Measurements from ENCODE around the gene BOLA3. TPM values are rescaled to one million over a fixed set of nuclear protein-coding genes. Genes with fewer than 3 reads are reported as not detected.

Gene BOLA3
- total RNA-seq, 1 donor from 2014 or later, result 48.8 TPM

- H3K4me1 Mint-ChIP-seq (ENCODE audit: low read depth, unreplicated experiment), result no peaks in the 10 kb centered on the region
- Histone ChIP-seq H4K20me1 (ENCODE audit: insufficient read depth, low read length) (no peaks in the 10 kb centered on the region), H3K9me3 (ENCODE audit: insufficient read depth, low read depth, low read length) (no peaks in the 10 kb centered on the region), H3K4me3 (ENCODE audit: insufficient read depth, low read depth, low read length) (peak overlapping the region; percentile 79), H3K36me3 (ENCODE audit: insufficient read depth, low read length) (no peaks in the 10 kb centered on the region), H2AFZ (ENCODE audit: low read depth, low read length) (peak overlapping the region; percentile 94), H3K79me2 (ENCODE audit: insufficient read depth, low read length) (no peaks in the 10 kb centered on the region), H3K4me2 (ENCODE audit: low read length) (peak overlapping the region; percentile 80), H3K9ac (ENCODE audit: low read length) (peak overlapping the region; percentile 87), H3K4me1 (ENCODE audit: insufficient read depth, low read length) (peaks cover 3% of the 10 kb centered on the region), H3K27me3 (ENCODE audit: insufficient read depth, low read length) (no peaks in the 10 kb centered on the region), H3K27ac (ENCODE audit: low read depth, low read length) (peak overlapping the region; percentile 81)
- peak overlapping the region; percentile 91 for H3K27ac Mint-ChIP-seq (ENCODE audit: unreplicated experiment)
- FAIRE-seq (no peak), DNase-seq (ENCODE audit: low read depth) (peak; percentile 81)
- TF ChIP-seq, protein P1, sequence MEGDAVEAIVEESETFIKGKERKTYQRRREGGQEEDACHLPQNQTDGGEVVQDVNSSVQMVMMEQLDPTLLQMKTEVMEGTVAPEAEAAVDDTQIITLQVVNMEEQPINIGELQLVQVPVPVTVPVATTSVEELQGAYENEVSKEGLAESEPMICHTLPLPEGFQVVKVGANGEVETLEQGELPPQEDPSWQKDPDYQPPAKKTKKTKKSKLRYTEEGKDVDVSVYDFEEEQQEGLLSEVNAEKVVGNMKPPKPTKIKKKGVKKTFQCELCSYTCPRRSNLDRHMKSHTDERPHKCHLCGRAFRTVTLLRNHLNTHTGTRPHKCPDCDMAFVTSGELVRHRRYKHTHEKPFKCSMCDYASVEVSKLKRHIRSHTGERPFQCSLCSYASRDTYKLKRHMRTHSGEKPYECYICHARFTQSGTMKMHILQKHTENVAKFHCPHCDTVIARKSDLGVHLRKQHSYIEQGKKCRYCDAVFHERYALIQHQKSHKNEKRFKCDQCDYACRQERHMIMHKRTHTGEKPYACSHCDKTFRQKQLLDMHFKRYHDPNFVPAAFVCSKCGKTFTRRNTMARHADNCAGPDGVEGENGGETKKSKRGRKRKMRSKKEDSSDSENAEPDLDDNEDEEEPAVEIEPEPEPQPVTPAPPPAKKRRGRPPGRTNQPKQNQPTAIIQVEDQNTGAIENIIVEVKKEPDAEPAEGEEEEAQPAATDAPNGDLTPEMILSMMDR (IDR thresholded peaks at IDR 0.05; ENCODE audit: insufficient read depth, low read depth, low read length), result no peak
- no peak for TF ChIP-seq EZH2 (IDR thresholded peaks at IDR 0.05; ENCODE audit: insufficient read depth, low read length)
- peak overlapping the region; percentile 88 for H3K4me3 Mint-ChIP-seq (ENCODE audit: unreplicated experiment)
- no peaks in the 10 kb centered on the region for H3K36me3 Mint-ChIP-seq (ENCODE audit: low read depth, unreplicated experiment)
- H3K9me3 Mint-ChIP-seq (ENCODE audit: unreplicated experiment), result peaks cover 19% of the 10 kb centered on the region
- H3K27me3 Mint-ChIP-seq (ENCODE audit: low read depth, unreplicated experiment), result peaks cover 4% of the 10 kb centered on the region
Observed at GRCh38 chr2:74119912-74120825, 27.5 kb downstream of the BOLA3 start.

DNA sequence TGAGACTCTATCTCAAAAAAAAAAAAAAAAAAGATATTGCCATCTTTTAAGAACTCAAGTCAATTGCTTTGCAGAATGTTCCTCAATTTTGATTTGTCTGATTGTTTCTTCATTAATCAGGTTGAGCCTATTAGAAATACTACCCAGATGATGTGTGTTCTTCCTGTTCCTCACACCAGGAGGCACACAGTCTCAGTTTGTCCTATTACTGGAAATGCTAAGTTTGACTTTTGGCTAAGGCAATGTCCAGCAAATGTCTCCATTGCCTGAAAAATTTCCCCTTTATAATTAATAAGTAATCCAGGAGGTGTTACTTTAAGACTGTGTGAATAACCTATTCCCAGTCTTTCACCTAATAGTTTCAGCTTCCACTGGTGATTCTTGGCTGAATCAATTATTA, 28.4 kb downstream of the BOLA3 start:
- Histone ChIP-seq H3K4me1 (ENCODE audit: insufficient read depth, low read length) (peaks cover 3% of the 10 kb centered on the region), H2AFZ (ENCODE audit: low read depth, low read length) (no peak overlapping the region), H4K20me1 (ENCODE audit: insufficient read depth, low read length) (no peaks in the 10 kb centered on the region), H3K27ac (ENCODE audit: low read depth, low read length) (no peak overlapping the region), H3K9ac (ENCODE audit: low read length) (no peak overlapping the region), H3K27me3 (ENCODE audit: insufficient read depth, low read length) (no peaks in the 10 kb centered on the region), H3K9me3 (ENCODE audit: insufficient read depth, low read depth, low read length) (no peaks in the 10 kb centered on the region), H3K4me2 (ENCODE audit: low read length) (peak overlapping the region; percentile 80), H3K4me3 (ENCODE audit: insufficient read depth, low read depth, low read length) (no peak overlapping the region), H3K79me2 (ENCODE audit: insufficient read depth, low read length) (no peaks in the 10 kb centered on the region), H3K36me3 (ENCODE audit: insufficient read depth, low read length) (no peaks in the 10 kb centered on the region)
- H3K4me3 Mint-ChIP-seq (ENCODE audit: unreplicated experiment), result peak overlapping the region; percentile 75
- peaks cover 19% of the 10 kb centered on the region for H3K9me3 Mint-ChIP-seq (ENCODE audit: unreplicated experiment)
- DNase-seq (ENCODE audit: low read depth) (no peak), FAIRE-seq (no peak)
- no peaks in the 10 kb centered on the region for H3K4me1 Mint-ChIP-seq (ENCODE audit: low read depth, unreplicated experiment)
- TF ChIP-seq, protein P1 (IDR thresholded peaks at IDR 0.05; ENCODE audit: insufficient read depth, low read depth, low read length), result no peak
- no peak for TF ChIP-seq EZH2 (IDR thresholded peaks at IDR 0.05; ENCODE audit: insufficient read depth, low read length)
- peaks cover 7% of the 10 kb centered on the region for H3K27me3 Mint-ChIP-seq (ENCODE audit: low read depth, unreplicated experiment)
- H3K36me3 Mint-ChIP-seq (ENCODE audit: low read depth, unreplicated experiment), result no peaks in the 10 kb centered on the region
- H3K27ac Mint-ChIP-seq (ENCODE audit: unreplicated experiment), result no peak overlapping the region

DNA sequence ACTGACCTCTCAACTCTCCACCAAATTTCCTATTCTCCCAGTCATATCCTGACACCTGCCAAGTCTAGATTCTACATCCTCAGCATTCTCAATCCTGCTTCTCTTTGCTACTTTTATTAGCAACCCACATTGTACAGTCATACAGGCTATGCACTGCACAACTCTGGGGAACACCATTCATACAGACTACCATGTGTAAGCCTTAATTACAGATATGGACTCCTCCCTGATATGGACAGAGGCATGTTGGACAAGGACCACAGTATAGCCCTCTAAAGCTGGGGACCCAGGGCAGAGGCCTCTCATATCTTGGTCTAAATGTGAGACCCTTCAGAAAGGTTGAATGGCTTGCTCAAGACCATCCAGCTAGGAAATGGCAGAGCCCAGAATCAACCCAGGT, 36.3 kb downstream of the BOLA3 start:
- Histone ChIP-seq H3K9ac (ENCODE audit: low read length) (no peak overlapping the region), H3K4me2 (ENCODE audit: low read length) (no peak overlapping the region), H3K9me3 (ENCODE audit: insufficient read depth, low read depth, low read length) (no peaks in the 10 kb centered on the region), H3K4me3 (ENCODE audit: insufficient read depth, low read depth, low read length) (no peak overlapping the region), H3K36me3 (ENCODE audit: insufficient read depth, low read length) (no peaks in the 10 kb centered on the region), H3K27ac (ENCODE audit: low read depth, low read length) (no peak overlapping the region), H3K4me1 (ENCODE audit: insufficient read depth, low read length) (no peaks in the 10 kb centered on the region), H2AFZ (ENCODE audit: low read depth, low read length) (no peak overlapping the region), H3K27me3 (ENCODE audit: insufficient read depth, low read length) (no peaks in the 10 kb centered on the region), H3K79me2 (ENCODE audit: insufficient read depth, low read length) (no peaks in the 10 kb centered on the region), H4K20me1 (ENCODE audit: insufficient read depth, low read length) (peaks cover 4% of the 10 kb centered on the region)
- H3K36me3 Mint-ChIP-seq (ENCODE audit: low read depth, unreplicated experiment), result peaks cover 11% of the 10 kb centered on the region
- H3K9me3 Mint-ChIP-seq (ENCODE audit: unreplicated experiment), result peaks cover 3% of the 10 kb centered on the region
- FAIRE-seq (no peak), DNase-seq (ENCODE audit: low read depth) (no peak)
- no peak overlapping the region for H3K4me3 Mint-ChIP-seq (ENCODE audit: unreplicated experiment)
- peaks cover 11% of the 10 kb centered on the region for H3K27me3 Mint-ChIP-seq (ENCODE audit: low read depth, unreplicated experiment)
- no peak for TF ChIP-seq EZH2 (IDR thresholded peaks at IDR 0.05; ENCODE audit: insufficient read depth, low read length)
- TF ChIP-seq, protein P1 (IDR thresholded peaks at IDR 0.05; ENCODE audit: insufficient read depth, low read depth, low read length), result no peak
- no peaks in the 10 kb centered on the region for H3K4me1 Mint-ChIP-seq (ENCODE audit: low read depth, unreplicated experiment)
- H3K27ac Mint-ChIP-seq (ENCODE audit: unreplicated experiment), result no peak overlapping the region
